Muscle layer of duodenum (tissue), 2 donors: ENCODE data around the gene ST6GALNAC1.
"Not testable (repeated sequence)": the region's sequence is repeated elsewhere in the genome, so short reads cannot be mapped to it uniquely, and the experiment has no call there.

Experiments used
- H3K27ac ChIP-seq: one replicate; pipeline ENCODE4 v1.7.0; 2013; ENCODE audit warnings: mild to moderate bottlenecking, low read length
- H3K27me3 ChIP-seq: one replicate; pipeline ENCODE4 v1.7.0; 2013; ENCODE audit warnings: low read depth, mild to moderate bottlenecking, control low read depth, low read length
- H3K36me3 ChIP-seq, 2 donors: one replicate each; pipeline ENCODE4 v1.7.0; 2013; ENCODE audit warnings: low read length in 2 of 2, control low read depth in 1 of 2, mild to moderate bottlenecking in 1 of 2; ENCODE audit not compliant: insufficient read depth in 2 of 2, control insufficient read depth in 1 of 2
- H3K4me1 ChIP-seq, 2 donors: one replicate each; pipeline ENCODE4 v1.7.0; 2013; ENCODE audit warnings: low read length in 2 of 2, mild to moderate bottlenecking in 2 of 2, control low read depth in 1 of 2, moderate library complexity in 1 of 2; ENCODE audit not compliant: insufficient read depth in 2 of 2, control insufficient read depth in 1 of 2
- H3K4me3 ChIP-seq, 2 donors: one replicate each; pipeline ENCODE4 v1.7.0; 2013; ENCODE audit warnings: low read length in 2 of 2, low read depth in 1 of 2, mild to moderate bottlenecking in 1 of 2
- H3K9me3 ChIP-seq, 2 donors: one replicate each; pipeline ENCODE4 v1.7.0; 2013; ENCODE audit warnings: low read length in 2 of 2, control low read depth in 1 of 2, mild to moderate bottlenecking in 1 of 2; ENCODE audit not compliant: control insufficient read depth in 1 of 2
- donor health status: healthy.

The ST6GALNAC1 gene

GRCh38 chr17:76625496-76625895 lies 18.1 kb downstream of the ST6GALNAC1 start:
- no peak overlapping the region for H3K27ac ChIP-seq
- peaks cover 0 to 5% of the 10 kb centered on the region in 2 donors for H3K4me1 ChIP-seq
- no peaks in the 10 kb centered on the region for H3K9me3 ChIP-seq
- H3K27me3 ChIP-seq: no peaks in the 10 kb centered on the region
- no peak overlapping the region for H3K4me3 ChIP-seq
- H3K36me3 ChIP-seq: no peaks in the 10 kb centered on the region

- Histone ChIP-seq H3K36me3 (no peaks in the 10 kb centered on the region), H3K27ac (no peak overlapping the region), H3K4me1 (peaks cover 0 to 5% of the 10 kb centered on the region in 2 donors), H3K4me3 (no peak overlapping the region), H3K27me3 (no peaks in the 10 kb centered on the region), H3K9me3 (no peaks in the 10 kb centered on the region)
These were observed 20.0 kb downstream of the ST6GALNAC1 start for GRCh38 chr17:76623271-76624146.

- Histone ChIP-seq H3K36me3 (no peaks in the 10 kb centered on the region), H3K4me1 (no peaks in the 10 kb centered on the region), H3K27me3 (no peaks in the 10 kb centered on the region), H3K27ac (no peak overlapping the region), H3K4me3 (no peak overlapping the region), H3K9me3 (no peaks in the 10 kb centered on the region)
These were observed 25.7 kb downstream of the ST6GALNAC1 start for GRCh38 chr17:76617838-76618237.

GRCh38 chr17:76614912-76615617 lies 28.5 kb downstream of the ST6GALNAC1 start:
- H3K36me3 ChIP-seq: no peaks in the 10 kb centered on the region
- no peaks in the 10 kb centered on the region for H3K9me3 ChIP-seq
- H3K27me3 ChIP-seq: no peaks in the 10 kb centered on the region
- no peaks in the 10 kb centered on the region for H3K4me1 ChIP-seq
- no peak overlapping the region for H3K4me3 ChIP-seq
- no peak overlapping the region for H3K27ac ChIP-seq

- not testable (repeated sequence) for H3K4me3 ChIP-seq, H3K27ac ChIP-seq, H3K9me3 ChIP-seq, H3K36me3 ChIP-seq, H3K27me3 ChIP-seq, H3K4me1 ChIP-seq
These were observed 29.3 kb downstream of the ST6GALNAC1 start for GRCh38 chr17:76614064-76614759.

- Histone ChIP-seq H3K4me3 (no peak overlapping the region), H3K36me3 (no peaks in the 10 kb centered on the region), H3K27me3 (no peaks in the 10 kb centered on the region), H3K27ac (no peak overlapping the region), H3K4me1 (no peaks in the 10 kb centered on the region), H3K9me3 (no peaks in the 10 kb centered on the region)
These were observed 30.3 kb downstream of the ST6GALNAC1 start for GRCh38 chr17:76612977-76613851.

- H3K27me3 ChIP-seq: no peaks in the 10 kb centered on the region
- no peaks in the 10 kb centered on the region for H3K36me3 ChIP-seq
- H3K9me3 ChIP-seq: no peaks in the 10 kb centered on the region
- no peaks in the 10 kb centered on the region for H3K4me1 ChIP-seq
- H3K4me3 ChIP-seq: no peak overlapping the region
- H3K27ac ChIP-seq: no peak overlapping the region
These were observed 31.1 kb downstream of the ST6GALNAC1 start for GRCh38 chr17:76612465-76612864.

GRCh38 chr17:76611758-76612157 lies 31.8 kb downstream of the ST6GALNAC1 start:
- H3K4me3 ChIP-seq: no peak overlapping the region
- no peaks in the 10 kb centered on the region for H3K27me3 ChIP-seq
- H3K27ac ChIP-seq: no peak overlapping the region
- no peaks in the 10 kb centered on the region for H3K36me3 ChIP-seq
- H3K4me1 ChIP-seq: no peaks in the 10 kb centered on the region
- H3K9me3 ChIP-seq: no peaks in the 10 kb centered on the region

- H3K4me3 ChIP-seq, H3K36me3 ChIP-seq, H3K27me3 ChIP-seq, H3K27ac ChIP-seq, H3K9me3 ChIP-seq, H3K4me1 ChIP-seq: not testable (repeated sequence)
These were observed 32.3 kb downstream of the ST6GALNAC1 start for GRCh38 chr17:76611080-76611749.

GRCh38 chr17:76606685-76607084 lies 36.9 kb downstream of the ST6GALNAC1 start:
- not testable (repeated sequence) for H3K36me3 ChIP-seq, H3K4me3 ChIP-seq, H3K4me1 ChIP-seq, H3K27ac ChIP-seq, H3K27me3 ChIP-seq, H3K9me3 ChIP-seq
